GM03348 (cell line): ENCODE results near the gene ATP2B1.

Experiments
- DNase-seq: peaks from one replicate; pipeline ENCODE4 v3.0.0; 2012; ENCODE audit warnings: low spot score

Gene ATP2B1

DNA sequence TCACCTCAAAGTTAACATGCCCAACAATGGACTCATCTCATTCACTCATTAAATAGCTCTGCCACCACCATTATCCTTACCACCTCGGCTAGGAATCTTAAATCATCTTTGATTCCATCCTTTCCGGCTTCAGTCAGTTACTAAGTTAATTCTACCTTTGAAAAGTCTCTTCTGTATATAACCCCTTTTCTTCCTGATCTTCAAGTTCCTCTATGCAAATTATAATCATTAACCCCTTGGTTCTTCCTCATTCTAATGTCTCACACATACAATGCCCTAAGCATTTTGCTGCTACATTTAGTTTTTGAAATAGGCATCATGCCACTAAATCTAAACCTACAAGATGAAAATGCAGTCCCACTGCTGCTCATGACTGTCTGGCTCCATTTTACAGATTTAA is 51.6 kb downstream of the ATP2B1 start:
- no peak for DNase-seq

DNA sequence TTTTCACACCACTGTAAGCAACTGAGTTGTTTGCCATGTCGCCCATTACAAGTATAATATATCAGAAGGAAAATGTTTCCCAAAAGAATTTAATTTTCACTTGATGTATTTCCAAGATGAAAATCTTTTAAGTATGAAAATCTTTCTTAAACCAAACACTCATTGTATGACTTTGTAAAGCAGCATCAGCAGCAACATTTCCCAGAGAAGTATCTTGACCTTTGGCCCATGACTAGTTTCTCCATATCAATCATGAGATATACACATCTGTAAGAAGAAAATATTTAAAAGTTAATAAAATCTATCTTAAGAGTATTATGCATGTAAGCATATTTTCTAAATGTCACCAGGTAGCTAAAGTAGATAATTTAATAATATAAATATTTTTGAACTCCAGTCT is 52.8 kb downstream of the ATP2B1 start:
- no peak for DNase-seq

- DNase-seq, result no peak
These were observed 57.4 kb downstream of the ATP2B1 start for GRCh38 chr12:89651192-89651591.

DNA sequence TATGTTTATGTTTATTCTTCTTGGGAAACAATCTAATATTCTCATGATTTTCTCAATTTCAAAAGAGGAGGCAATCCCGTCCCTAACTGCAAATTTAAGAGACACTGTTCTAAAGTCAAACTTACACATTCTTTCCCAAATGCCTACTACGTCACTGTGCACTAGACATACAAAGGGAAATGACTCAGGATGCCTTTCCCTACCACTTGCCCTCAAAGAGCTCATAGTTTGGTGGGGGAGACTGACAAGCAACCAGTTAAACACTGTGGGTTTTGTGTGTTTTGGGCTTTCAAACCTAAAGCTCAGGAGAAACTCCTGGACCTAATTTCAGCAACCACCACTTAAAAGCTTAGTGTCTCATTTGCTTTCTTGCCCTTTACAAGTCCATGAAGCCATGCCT is 58.4 kb downstream of the ATP2B1 start:
- no peak for DNase-seq

- DNase-seq, result no peak
These were observed 58.8 kb downstream of the ATP2B1 start for GRCh38 chr12:89649820-89650219.

GRCh38 chr12:89649139-89649538 is 59.5 kb downstream of the ATP2B1 start:
- DNase-seq, result no peak

GRCh38 chr12:89648211-89648930 is 60.3 kb downstream of the ATP2B1 start:
- DNase-seq, result no peak

DNA sequence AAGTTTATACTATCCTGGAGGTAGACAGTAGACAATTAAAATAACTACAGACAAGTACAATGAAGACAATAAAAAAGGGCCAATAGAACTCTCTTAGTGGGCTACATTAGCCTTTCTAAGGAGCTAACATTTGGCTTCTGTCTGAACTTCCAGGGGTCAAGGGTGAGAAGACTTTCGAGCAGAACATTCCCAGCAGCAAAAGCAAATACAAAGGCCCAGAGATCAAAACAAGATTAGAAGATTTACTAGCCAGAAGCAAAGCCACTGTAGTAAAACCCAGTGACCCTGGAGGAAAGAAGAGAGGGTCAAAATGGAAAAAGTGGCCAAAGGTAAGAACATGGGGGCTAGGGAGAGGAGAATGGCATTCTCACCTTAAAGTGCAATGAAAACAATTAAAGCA is 63.2 kb downstream of the ATP2B1 start:
- DNase-seq, result no peak

DNA sequence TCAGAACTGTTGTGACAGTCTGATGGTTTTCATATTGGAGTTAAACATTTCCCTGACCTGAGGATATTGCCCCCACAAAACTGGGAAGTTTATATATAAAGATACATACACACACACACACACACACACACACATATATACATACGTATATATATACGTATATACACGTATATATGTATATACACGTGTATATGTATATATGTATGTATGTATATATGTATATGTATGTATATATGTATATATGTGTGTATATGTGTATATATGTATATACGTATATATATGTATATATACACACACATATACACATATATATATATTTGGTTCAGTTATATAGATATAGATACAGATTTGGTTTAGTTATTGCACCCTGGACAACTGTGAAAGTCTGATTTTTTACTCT is 65.7 kb downstream of the ATP2B1 start:
- no peak for DNase-seq

DNA sequence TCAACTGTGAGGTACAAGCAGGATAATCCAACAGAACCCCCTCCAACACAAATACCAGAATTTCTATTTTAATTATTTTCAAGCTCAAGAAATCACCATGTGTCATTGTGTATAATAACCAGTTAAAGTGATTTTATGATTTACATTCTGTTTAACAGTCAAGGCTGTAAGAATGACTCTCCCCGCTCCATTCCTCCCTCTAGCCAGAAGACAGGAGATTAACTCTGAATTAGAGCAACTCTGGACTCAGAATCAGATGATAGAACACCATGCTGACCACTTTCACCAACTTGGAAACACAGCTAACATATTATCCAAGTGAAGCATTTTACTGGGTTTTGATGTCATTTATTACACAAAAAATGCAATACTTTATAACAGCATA is 71.9 kb downstream of the ATP2B1 start:
- DNase-seq, result no peak

GRCh38 chr12:89636052-89636775 is 72.4 kb downstream of the ATP2B1 start:
- peak; percentile 25 for DNase-seq

DNA sequence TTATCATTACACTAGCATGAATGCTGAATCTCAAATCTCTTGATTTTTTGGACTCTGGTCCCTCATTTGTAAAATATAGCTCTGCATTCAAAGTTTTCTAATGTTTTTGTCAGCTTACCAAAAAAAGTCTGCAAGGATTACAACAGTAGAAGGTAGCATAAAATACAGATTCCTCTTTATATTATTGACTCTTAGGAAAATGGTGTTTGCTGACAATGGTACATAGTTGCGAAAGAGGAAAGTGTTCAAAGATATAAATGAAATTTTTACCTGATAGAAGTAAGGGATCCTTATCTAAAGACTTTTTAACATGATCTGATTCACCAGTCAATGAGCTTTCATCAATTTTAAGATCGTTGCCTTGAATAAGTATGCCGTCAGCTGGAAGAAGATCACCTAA is 74.1 kb downstream of the ATP2B1 start:
- no peak for DNase-seq

- no peak for DNase-seq
These were observed 75.9 kb downstream of the ATP2B1 start for GRCh38 chr12:89632778-89633177.

- no peak for DNase-seq
These were observed 86.5 kb downstream of the ATP2B1 start for GRCh38 chr12:89622115-89622514.

GRCh38 chr12:89621521-89621920 is 87.1 kb downstream of the ATP2B1 start:
- DNase-seq, result no peak

DNA sequence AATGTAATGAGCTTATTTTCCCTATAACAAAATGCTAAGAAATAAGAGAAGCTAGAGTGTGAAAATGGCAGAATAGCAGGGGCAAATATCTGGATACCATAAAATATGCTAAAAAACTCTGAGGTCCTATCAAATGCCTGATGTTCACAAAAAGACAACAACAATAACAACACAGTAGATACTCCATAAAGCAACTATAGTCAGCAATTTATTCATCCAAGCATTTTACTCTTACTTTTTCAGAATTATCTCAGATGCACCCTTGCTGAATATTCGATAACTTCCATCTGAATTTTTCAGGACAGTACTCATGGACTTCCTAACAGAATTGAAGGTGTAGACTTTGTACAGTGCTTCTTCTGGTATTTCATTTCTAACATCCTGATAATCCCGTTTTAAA is 88.9 kb downstream of the ATP2B1 start:
- DNase-seq, result no peak

GRCh38 chr12:89618113-89618862 is 90.3 kb downstream of the ATP2B1 start:
- no peak for DNase-seq

GRCh38 chr12:89610366-89610765 is 98.3 kb downstream of the ATP2B1 start:
- DNase-seq, result no peak

DNA sequence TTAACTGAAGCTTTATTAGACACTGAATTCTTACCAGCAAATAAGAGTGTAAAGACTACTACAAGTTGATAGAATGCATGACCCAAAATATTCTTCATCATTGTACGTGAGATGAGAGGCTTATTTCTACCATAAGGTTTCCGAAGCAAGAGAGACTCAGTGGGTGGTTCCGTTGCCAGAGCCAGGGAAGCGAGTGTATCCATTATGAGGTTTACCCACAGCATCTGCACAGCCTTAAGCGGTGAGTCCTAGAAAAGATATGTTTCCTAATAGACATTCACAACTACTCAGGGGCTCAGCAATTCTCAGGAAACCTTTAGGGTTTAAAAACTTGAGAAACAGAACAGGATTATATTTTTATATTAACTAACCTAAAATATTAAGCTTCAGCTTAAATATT is 105.0 kb downstream of the ATP2B1 start:
- DNase-seq, result no peak

DNA sequence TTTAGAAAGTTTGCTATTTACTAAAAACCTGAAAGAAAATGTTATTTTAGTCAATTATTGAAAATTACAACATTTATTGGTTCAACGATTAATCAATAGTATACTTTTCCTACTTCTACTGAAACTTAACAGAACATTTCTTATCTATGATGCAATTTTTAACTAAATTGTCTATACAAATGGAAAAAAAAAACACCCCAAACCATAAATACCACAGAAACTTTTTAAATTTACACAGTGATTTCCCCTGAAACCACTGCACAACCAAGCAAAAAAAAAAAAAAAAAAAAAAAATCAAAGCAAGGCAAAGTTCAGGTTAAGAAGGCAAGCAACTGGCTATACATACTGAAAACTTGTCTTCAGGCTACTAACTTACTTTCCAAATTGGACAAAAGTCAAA is 110.9 kb downstream of the ATP2B1 start:
- DNase-seq, result no peak

GRCh38 chr12:89597210-89597609 is 111.4 kb downstream of the ATP2B1 start:
- no peak for DNase-seq

DNA sequence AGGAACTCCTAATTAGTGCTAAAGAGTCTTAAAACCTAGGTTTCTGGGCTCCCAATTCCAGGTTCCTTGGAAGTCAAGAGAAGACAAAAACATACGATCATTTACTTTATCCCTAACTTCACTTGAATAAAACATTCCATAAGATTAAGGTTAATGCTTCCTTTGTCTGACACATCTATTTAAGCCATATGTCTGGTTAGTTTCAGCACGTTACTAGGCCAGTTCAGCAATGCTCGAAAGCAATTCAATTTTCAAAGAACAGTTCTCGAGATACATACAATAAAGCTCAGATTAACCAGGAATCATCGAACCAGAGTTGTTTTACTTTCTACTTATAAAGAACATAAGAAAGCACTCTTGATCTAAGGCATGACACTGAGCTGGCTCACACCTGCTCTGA is 114.8 kb downstream of the ATP2B1 start:
- no peak for DNase-seq

GRCh38 chr12:89593233-89593632 is 115.4 kb downstream of the ATP2B1 start:
- DNase-seq, result no peak
